HL-60 (cell line): ENCODE measurements around the gene TNNT2.

Experiments used
- DNase-seq, 2 experiments: peaks; one replicate each; pipeline ENCODE4 v3.0.0-alpha.2; 2010 to 2020; ENCODE audit warnings: low read depth in 1 of 2, low spot score in 1 of 2
- H3K27ac ChIP-seq: fragments of 250-450 bp; sonication (Bioruptor Pico); replicated peaks from 2 replicates; pipeline ENCODE4 v1.5.1; 2020; ENCODE audit warnings: mild to moderate bottlenecking, moderate library complexity
- H3K27me3 ChIP-seq: fragments of 250-450 bp; sonication (Bioruptor Pico); 2 replicates; pipeline ENCODE4 v1.5.1; 2021; ENCODE audit warnings: mild to moderate bottlenecking, moderate library complexity; ENCODE audit not compliant: insufficient read depth, poor library complexity, severe bottlenecking
- H3K4me3 ChIP-seq: replicated peaks from 2 replicates; pipeline ENCODE4 v1.5.1; 2011; ENCODE audit warnings: mild to moderate bottlenecking, control low read depth, low read length; ENCODE audit not compliant: insufficient read depth
- CTCF ChIP-seq: IDR thresholded peaks from one replicate; pipeline ENCODE4 v1.5.1; 2011; ENCODE audit warnings: low read length, control low read depth, inconsistent platforms; ENCODE audit not compliant: insufficient read depth
- GABPA ChIP-seq: IDR thresholded peaks from 2 replicates; pipeline ENCODE4 v1.6.1; 2012; ENCODE audit warnings: low read depth
- POLR2AphosphoS5 ChIP-seq: IDR thresholded peaks from 2 replicates; pipeline ENCODE4 v1.6.1; 2012; ENCODE audit warnings: low read depth
- REST ChIP-seq: IDR thresholded peaks from 2 replicates; pipeline ENCODE4 v1.6.1; 2012; ENCODE audit warnings: low read depth; ENCODE audit not compliant: insufficient replicate concordance
- SPI1 ChIP-seq: IDR thresholded peaks from 2 replicates; pipeline ENCODE4 v1.6.1; 2012; ENCODE audit warnings: low read depth, mild to moderate bottlenecking, borderline replicate concordance

TNNT2 gene

GRCh38 chr1:201423655-201424054 is 46.2 kb upstream of the TNNT2 start:
- Histone ChIP-seq H3K27ac (no peak overlapping the region), H3K4me3 (no peak overlapping the region), H3K27me3 (no peaks in the 10 kb centered on the region)
- no peak for DNase-seq
- no peak for TF ChIP-seq CTCF
- TF ChIP-seq GABPA: no peak
- no peak for TF ChIP-seq SPI1
- TF ChIP-seq REST: no peak
- TF ChIP-seq POLR2AphosphoS5: no peak

GRCh38 chr1:201422436-201423030 is 45.1 kb upstream of the TNNT2 start:
- H3K27ac ChIP-seq: no peak overlapping the region
- DNase-seq: no peak
- TF ChIP-seq POLR2AphosphoS5 (no peak), SPI1 (no peak), CTCF (no peak), REST (no peak), GABPA (no peak)

GRCh38 chr1:201422026-201422425 is 44.5 kb upstream of the TNNT2 start:
- DNase-seq: no peak
- Histone ChIP-seq H3K27me3 (no peaks in the 10 kb centered on the region), H3K27ac (no peak overlapping the region), H3K4me3 (no peak overlapping the region)
- TF ChIP-seq SPI1: no peak
- TF ChIP-seq REST: no peak
- TF ChIP-seq CTCF: no peak
- no peak for TF ChIP-seq GABPA
- TF ChIP-seq POLR2AphosphoS5: no peak

More at GRCh38 chr1:201422436-201423030, 45.1 kb upstream of the TNNT2 start:
- Histone ChIP-seq H3K4me3 (no peak overlapping the region), H3K27me3 (no peaks in the 10 kb centered on the region)
